ENCODE results near the gene MVB12B. TPM values are rescaled to one million over a fixed set of nuclear protein-coding genes. Genes with fewer than 3 reads are reported as not detected.

The MVB12B gene
- total RNA-seq, 1 experiment from 2014 or later, result not detected

DNA sequence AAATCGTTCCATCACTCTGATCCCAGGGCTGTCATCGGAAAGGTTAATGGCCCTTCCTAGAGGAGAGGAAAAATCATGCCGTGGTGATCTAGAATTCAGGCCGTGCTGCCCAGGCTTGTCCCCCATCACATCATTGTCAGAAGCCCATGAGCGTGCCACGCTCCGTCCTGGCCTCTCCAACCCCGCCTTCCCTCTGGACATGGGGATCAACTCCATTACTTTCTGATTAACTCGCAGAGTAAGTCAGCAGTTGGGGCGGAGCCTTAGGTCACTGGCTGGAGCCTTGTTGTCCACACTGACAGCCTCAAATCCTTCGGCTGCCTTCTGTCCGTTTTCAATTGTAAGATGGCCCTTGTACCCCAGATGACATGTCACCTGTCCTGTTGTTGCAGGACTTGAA, 75.0 kb downstream of the MVB12B start:
- Histone ChIP-seq H2AFZ (ENCODE audit: low read length) (no peak overlapping the region), H3K9me3 (ENCODE audit: low read length) (no peaks in the 10 kb centered on the region), H3K27me3 (ENCODE audit: low read length) (no peaks in the 10 kb centered on the region), H3K79me2 (ENCODE audit: low read length) (no peaks in the 10 kb centered on the region), H3K4me3 (ENCODE audit: low read length) (no peak overlapping the region), H3K9ac (ENCODE audit: low read length) (no peak overlapping the region), H4K20me1 (ENCODE audit: insufficient read depth, low read depth, low read length) (no peaks in the 10 kb centered on the region; the same call in 1 of the 2 replicates), H3K9me2 (replicated peaks; ENCODE audit: insufficient read depth, low read length) (no peaks in the 10 kb centered on the region), H3K4me1 (ENCODE audit: low read length) (no peaks in the 10 kb centered on the region), H3K36me3 (ENCODE audit: insufficient read depth, low read length) (no peaks in the 10 kb centered on the region), H3K4me2 (ENCODE audit: low read depth, low read length, poor library complexity, severe bottlenecking) (no peak overlapping the region), H3K27ac (ENCODE audit: low read length) (no peak overlapping the region)
- DNase-seq, result no peak

DNA sequence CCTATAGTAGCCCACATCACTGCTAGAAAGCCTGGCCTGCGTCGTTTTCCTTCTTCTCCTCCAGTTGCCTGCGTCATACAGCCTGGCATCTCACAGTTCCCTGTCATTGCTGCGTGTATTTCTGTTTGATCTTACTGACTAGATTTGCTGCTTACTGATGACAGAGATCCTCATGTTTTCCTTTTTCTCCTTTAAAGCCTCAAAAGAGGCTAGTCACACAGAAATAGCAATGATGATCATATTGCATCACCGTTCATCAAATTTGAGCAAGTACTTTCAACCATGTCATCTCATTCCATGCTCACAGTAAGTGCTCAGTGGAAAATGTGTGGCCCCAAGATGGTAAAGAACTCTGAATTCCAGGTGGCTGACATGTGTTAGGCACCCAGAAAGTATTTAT, 76.8 kb downstream of the MVB12B start:
- H3K9me2 ChIP-seq (replicated peaks; ENCODE audit: insufficient read depth, low read length), result no peaks in the 10 kb centered on the region
- DNase-seq, result no peak
- no peaks in the 10 kb centered on the region for H3K27me3 ChIP-seq (ENCODE audit: low read length)
- no peak overlapping the region for H3K27ac ChIP-seq (ENCODE audit: low read length)
- H3K36me3 ChIP-seq (ENCODE audit: insufficient read depth, low read length), result no peaks in the 10 kb centered on the region
- no peak overlapping the region for H3K9ac ChIP-seq (ENCODE audit: low read length)
- H3K4me2 ChIP-seq (ENCODE audit: low read depth, low read length, poor library complexity, severe bottlenecking), result no peak overlapping the region
- no peaks in the 10 kb centered on the region for H3K4me1 ChIP-seq (ENCODE audit: low read length)
- no peak overlapping the region for H2AFZ ChIP-seq (ENCODE audit: low read length)
- H3K9me3 ChIP-seq (ENCODE audit: low read length), result no peaks in the 10 kb centered on the region
- no peaks in the 10 kb centered on the region for H3K79me2 ChIP-seq (ENCODE audit: low read length)
- H3K4me3 ChIP-seq (ENCODE audit: low read length), result no peak overlapping the region
- no peaks in the 10 kb centered on the region; the same call in 1 of the 2 replicates for H4K20me1 ChIP-seq (ENCODE audit: insufficient read depth, low read depth, low read length)

DNA sequence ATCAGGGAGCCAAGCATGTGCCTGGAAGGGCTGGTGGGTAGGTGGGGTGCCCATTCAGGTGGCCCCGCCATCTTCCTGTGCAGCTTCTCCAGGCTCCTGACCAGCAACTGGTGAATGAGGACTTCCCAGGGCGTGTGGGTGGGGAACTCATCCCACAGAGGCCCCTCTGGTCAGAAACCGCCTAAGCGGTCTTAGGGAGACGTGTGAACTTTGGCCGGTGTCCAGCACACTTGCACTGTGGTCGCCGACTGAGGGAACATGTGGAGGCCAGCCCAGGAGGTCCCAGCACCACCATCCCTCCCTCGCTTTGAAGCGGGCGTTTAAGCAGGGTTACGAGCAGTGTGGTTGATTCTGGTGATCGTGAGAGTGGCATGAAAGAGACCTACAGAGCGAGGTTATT, 77.8 kb downstream of the MVB12B start:
- H3K4me2 ChIP-seq (ENCODE audit: low read depth, low read length, poor library complexity, severe bottlenecking), result no peak overlapping the region
- no peaks in the 10 kb centered on the region for H3K9me3 ChIP-seq (ENCODE audit: low read length)
- H3K4me1 ChIP-seq (ENCODE audit: low read length), result no peaks in the 10 kb centered on the region
- no peaks in the 10 kb centered on the region for H3K36me3 ChIP-seq (ENCODE audit: insufficient read depth, low read length)
- H3K9ac ChIP-seq (ENCODE audit: low read length), result no peak overlapping the region
- no peaks in the 10 kb centered on the region for H3K9me2 ChIP-seq (replicated peaks; ENCODE audit: insufficient read depth, low read length)
- H3K27ac ChIP-seq (ENCODE audit: low read length), result no peak overlapping the region
- DNase-seq, result no peak
- H3K27me3 ChIP-seq (ENCODE audit: low read length), result no peaks in the 10 kb centered on the region
- no peaks in the 10 kb centered on the region for H4K20me1 ChIP-seq (ENCODE audit: insufficient read depth, low read depth, low read length)
- no peaks in the 10 kb centered on the region for H3K79me2 ChIP-seq (ENCODE audit: low read length)
- no peak overlapping the region for H3K4me3 ChIP-seq (ENCODE audit: low read length)
- no peak overlapping the region for H2AFZ ChIP-seq (ENCODE audit: low read length)

DNA sequence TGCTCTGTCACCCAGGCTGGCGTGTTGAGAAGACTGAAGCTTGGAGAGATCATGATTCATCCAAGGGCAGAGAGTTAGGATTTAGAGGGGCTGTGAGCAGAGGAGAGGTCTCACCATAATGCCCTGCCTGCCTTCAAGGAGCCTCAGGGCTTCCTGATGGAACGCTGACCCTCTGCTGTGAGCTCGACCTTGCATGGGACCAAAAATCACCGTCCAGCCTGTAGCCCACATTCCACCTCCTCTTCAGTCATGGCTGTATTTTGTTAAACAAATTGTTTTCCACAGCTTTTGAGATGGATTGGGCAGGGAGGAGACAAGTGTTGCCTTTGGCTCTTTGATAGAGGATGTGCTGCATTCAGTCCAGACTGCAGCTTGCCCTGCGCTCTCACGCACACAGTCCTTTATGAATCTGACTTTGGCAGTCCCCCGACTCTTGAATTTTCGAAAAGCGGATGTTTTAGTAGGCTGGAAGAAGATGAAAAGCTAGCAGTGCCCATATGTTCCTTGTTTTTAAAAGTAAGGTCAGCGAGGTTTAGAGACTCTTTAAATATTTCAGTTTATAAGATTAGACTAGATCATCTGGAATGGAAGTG, 79.5 kb downstream of the MVB12B start:
- no peaks in the 10 kb centered on the region for H3K27me3 ChIP-seq (ENCODE audit: low read length)
- H3K4me3 ChIP-seq (ENCODE audit: low read length), result no peak overlapping the region
- H3K9me3 ChIP-seq (ENCODE audit: low read length), result no peaks in the 10 kb centered on the region
- no peak overlapping the region for H2AFZ ChIP-seq (ENCODE audit: low read length)
- no peak for DNase-seq
- H3K4me1 ChIP-seq (ENCODE audit: low read length), result no peaks in the 10 kb centered on the region
- no peaks in the 10 kb centered on the region for H3K9me2 ChIP-seq (replicated peaks; ENCODE audit: insufficient read depth, low read length)
- no peaks in the 10 kb centered on the region for H3K36me3 ChIP-seq (ENCODE audit: insufficient read depth, low read length)
- no peak overlapping the region for H3K27ac ChIP-seq (ENCODE audit: low read length)
- no peaks in the 10 kb centered on the region for H4K20me1 ChIP-seq (ENCODE audit: insufficient read depth, low read depth, low read length)
- H3K9ac ChIP-seq (ENCODE audit: low read length), result no peak overlapping the region
- no peak overlapping the region for H3K4me2 ChIP-seq (ENCODE audit: low read depth, low read length, poor library complexity, severe bottlenecking)
- no peaks in the 10 kb centered on the region for H3K79me2 ChIP-seq (ENCODE audit: low read length)

DNA sequence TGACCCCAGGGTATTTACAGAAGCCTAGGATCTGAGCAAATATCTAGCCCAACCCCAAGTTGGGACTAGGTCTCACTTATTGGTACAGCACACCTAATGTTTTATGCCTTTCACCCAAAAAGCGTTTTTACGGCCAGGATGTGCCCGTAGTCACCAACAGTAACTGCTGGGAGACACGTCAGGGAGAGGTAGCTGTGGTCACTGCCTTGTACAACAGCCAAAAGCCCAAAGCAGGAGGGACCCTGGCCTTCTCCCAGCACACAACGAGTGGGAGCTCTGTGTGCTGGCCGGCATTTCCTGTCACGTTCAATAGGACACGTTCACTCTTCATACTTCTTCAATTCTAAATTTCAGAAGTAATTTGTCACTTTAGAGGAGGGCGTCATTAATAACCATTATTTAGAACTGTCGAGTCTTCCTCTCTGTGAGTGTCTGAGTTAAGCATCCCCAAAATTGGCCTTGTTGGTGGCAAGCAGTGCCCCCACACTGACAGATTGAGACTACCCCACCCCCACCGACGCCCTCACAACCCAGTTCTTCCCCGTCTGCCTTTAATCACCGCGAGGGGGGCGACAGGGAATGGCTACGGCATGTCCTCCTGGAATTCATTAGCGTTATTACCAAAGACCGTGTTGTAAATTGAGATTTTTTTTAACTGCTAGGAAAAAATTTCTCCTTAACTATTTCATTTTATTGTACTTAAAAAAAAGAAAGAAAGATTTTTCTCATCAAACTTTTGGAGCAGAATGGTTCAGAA, 80.7 kb downstream of the MVB12B start:
- no peaks in the 10 kb centered on the region for H3K27me3 ChIP-seq (ENCODE audit: low read length)
- no peaks in the 10 kb centered on the region for H4K20me1 ChIP-seq (ENCODE audit: insufficient read depth, low read depth, low read length)
- no peak overlapping the region for H3K27ac ChIP-seq (ENCODE audit: low read length)
- no peak overlapping the region for H2AFZ ChIP-seq (ENCODE audit: low read length)
- H3K4me1 ChIP-seq (ENCODE audit: low read length), result no peaks in the 10 kb centered on the region
- DNase-seq, result no peak
- H3K9me3 ChIP-seq (ENCODE audit: low read length), result no peaks in the 10 kb centered on the region
- H3K9ac ChIP-seq (ENCODE audit: low read length), result no peak overlapping the region
- H3K79me2 ChIP-seq (ENCODE audit: low read length), result no peaks in the 10 kb centered on the region
- H3K36me3 ChIP-seq (ENCODE audit: insufficient read depth, low read length), result no peaks in the 10 kb centered on the region
- H3K9me2 ChIP-seq (replicated peaks; ENCODE audit: insufficient read depth, low read length), result no peaks in the 10 kb centered on the region
- no peak overlapping the region for H3K4me3 ChIP-seq (ENCODE audit: low read length)
- no peak overlapping the region for H3K4me2 ChIP-seq (ENCODE audit: low read depth, low read length, poor library complexity, severe bottlenecking)

DNA sequence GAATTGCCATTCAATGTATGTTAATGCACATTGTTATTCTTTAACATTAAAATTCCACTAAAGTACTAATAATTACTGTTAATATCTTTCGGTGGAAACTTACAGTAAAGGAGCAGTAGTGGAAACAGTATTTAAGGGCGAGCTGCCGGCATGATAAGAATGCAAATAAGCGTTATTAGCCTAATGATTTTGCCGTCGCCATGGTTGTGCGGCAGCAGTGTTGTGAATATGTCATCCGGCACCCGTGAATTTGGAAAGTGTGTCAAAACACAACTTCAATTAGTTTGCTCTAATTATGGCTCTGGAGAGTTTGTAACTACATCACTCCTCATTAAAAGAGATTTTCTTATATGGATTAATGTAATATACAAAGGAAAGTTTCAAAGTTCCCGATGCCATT, 81.4 kb downstream of the MVB12B start:
- no peak overlapping the region for H3K27ac ChIP-seq (ENCODE audit: low read length)
- no peaks in the 10 kb centered on the region for H3K4me1 ChIP-seq (ENCODE audit: low read length)
- H3K9me3 ChIP-seq (ENCODE audit: low read length), result no peaks in the 10 kb centered on the region
- no peak overlapping the region for H3K4me2 ChIP-seq (ENCODE audit: low read depth, low read length, poor library complexity, severe bottlenecking)
- H3K27me3 ChIP-seq (ENCODE audit: low read length), result no peaks in the 10 kb centered on the region
- no peak for DNase-seq
- H2AFZ ChIP-seq (ENCODE audit: low read length), result no peak overlapping the region
- H4K20me1 ChIP-seq (ENCODE audit: insufficient read depth, low read depth, low read length), result no peaks in the 10 kb centered on the region
- H3K4me3 ChIP-seq (ENCODE audit: low read length), result no peak overlapping the region
- H3K9ac ChIP-seq (ENCODE audit: low read length), result no peak overlapping the region
- no peaks in the 10 kb centered on the region for H3K9me2 ChIP-seq (replicated peaks; ENCODE audit: insufficient read depth, low read length)
- no peaks in the 10 kb centered on the region for H3K79me2 ChIP-seq (ENCODE audit: low read length)
- H3K36me3 ChIP-seq (ENCODE audit: insufficient read depth, low read length), result no peaks in the 10 kb centered on the region

DNA sequence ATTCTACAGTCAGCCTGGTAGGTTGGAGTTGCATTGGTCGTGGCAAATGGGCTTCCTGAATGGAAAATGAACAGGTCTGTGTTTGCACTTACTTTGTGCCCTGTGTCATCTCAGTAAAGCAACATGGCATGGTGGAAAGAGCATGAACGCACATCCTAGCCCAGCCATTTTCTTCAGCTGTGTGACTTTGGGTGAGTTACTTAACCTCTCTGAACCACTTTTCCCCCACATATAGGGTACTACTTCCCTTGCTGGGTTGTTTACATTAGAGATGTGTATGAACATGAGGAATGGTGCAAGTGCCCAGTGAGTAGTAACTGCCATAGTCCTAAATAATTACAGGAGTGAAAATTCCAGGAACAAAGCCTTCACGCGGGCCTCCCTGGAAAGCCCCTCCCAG, 83.6 kb downstream of the MVB12B start:
- no peak overlapping the region for H2AFZ ChIP-seq (ENCODE audit: low read length)
- H3K9ac ChIP-seq (ENCODE audit: low read length), result no peak overlapping the region
- no peaks in the 10 kb centered on the region for H3K4me1 ChIP-seq (ENCODE audit: low read length)
- H4K20me1 ChIP-seq (ENCODE audit: insufficient read depth, low read depth, low read length), result no peaks in the 10 kb centered on the region
- no peaks in the 10 kb centered on the region for H3K36me3 ChIP-seq (ENCODE audit: insufficient read depth, low read length)
- no peak overlapping the region for H3K4me2 ChIP-seq (ENCODE audit: low read depth, low read length, poor library complexity, severe bottlenecking)
- H3K27ac ChIP-seq (ENCODE audit: low read length), result no peak overlapping the region
- no peaks in the 10 kb centered on the region for H3K9me3 ChIP-seq (ENCODE audit: low read length)
- no peak for DNase-seq
- H3K9me2 ChIP-seq (replicated peaks; ENCODE audit: insufficient read depth, low read length), result no peaks in the 10 kb centered on the region
- no peaks in the 10 kb centered on the region for H3K79me2 ChIP-seq (ENCODE audit: low read length)
- no peak overlapping the region for H3K4me3 ChIP-seq (ENCODE audit: low read length)
- H3K27me3 ChIP-seq (ENCODE audit: low read length), result no peaks in the 10 kb centered on the region

DNA sequence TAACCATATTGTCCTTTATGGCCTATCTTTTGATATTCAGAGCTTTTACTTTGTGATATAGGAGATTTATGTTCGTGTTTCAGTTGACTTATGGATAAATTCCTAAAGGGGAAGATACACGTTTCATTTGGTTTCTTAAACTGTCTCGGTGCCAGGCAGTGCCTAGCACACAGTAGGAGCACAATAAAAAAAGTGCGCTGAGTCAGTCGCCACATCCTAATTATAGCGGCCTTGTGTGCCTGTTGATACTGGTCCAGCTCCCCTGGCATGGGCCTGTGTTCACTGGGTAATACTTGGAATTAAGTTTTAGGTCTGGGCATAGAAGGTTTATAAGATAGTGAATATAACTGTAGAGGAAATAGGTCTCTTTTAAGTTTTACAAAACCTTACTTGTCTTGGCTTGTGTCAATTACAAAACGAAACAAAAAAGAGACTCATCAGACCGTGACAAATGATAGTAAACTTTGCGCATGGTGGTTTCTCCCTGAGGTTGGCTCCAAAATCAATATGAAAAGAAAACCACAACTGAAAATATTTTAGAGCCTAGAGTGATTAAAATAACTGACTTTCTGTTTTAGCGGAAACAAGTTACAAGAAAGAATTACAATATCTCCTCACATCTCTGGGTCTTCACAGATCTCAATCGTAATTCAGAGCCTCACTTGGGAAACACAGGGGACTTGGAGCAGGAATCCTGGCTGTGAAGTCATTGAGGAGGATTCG, 84.8 kb downstream of the MVB12B start:
- Histone ChIP-seq H3K36me3 (ENCODE audit: insufficient read depth, low read length) (no peaks in the 10 kb centered on the region), H4K20me1 (ENCODE audit: insufficient read depth, low read depth, low read length) (no peaks in the 10 kb centered on the region), H3K9me3 (ENCODE audit: low read length) (no peaks in the 10 kb centered on the region), H3K27ac (ENCODE audit: low read length) (no peak overlapping the region), H3K4me1 (ENCODE audit: low read length) (no peaks in the 10 kb centered on the region), H3K4me2 (ENCODE audit: low read depth, low read length, poor library complexity, severe bottlenecking) (no peak overlapping the region), H3K9me2 (replicated peaks; ENCODE audit: insufficient read depth, low read length) (no peaks in the 10 kb centered on the region), H3K9ac (ENCODE audit: low read length) (no peak overlapping the region), H3K27me3 (ENCODE audit: low read length) (no peaks in the 10 kb centered on the region), H2AFZ (ENCODE audit: low read length) (no peak overlapping the region), H3K79me2 (ENCODE audit: low read length) (no peaks in the 10 kb centered on the region), H3K4me3 (ENCODE audit: low read length) (no peak overlapping the region)
- no peak for DNase-seq

All from Karpas-422 (cell line).